Measurements from ENCODE around the gene NRAP.

DNA sequence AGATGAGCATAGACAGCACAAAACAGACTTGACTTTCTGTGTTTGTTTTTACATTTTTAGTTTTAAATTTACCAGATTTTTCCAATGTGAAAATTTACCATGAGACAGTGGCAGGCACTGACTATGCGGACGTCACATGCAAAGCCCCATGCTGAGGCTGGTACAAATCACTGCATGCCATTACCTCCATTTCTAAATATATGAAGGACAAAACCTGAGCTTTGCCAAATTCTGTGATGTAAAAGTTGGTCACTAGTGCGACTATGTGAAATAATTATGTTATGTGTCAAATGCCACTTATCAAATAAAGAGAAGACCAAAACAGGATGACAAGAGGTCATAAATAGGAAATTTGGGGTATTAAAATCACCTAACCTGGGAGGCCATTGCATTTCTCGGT is 22.1 kb downstream of the NRAP start:
- TF ChIP-seq, protein P1, sequence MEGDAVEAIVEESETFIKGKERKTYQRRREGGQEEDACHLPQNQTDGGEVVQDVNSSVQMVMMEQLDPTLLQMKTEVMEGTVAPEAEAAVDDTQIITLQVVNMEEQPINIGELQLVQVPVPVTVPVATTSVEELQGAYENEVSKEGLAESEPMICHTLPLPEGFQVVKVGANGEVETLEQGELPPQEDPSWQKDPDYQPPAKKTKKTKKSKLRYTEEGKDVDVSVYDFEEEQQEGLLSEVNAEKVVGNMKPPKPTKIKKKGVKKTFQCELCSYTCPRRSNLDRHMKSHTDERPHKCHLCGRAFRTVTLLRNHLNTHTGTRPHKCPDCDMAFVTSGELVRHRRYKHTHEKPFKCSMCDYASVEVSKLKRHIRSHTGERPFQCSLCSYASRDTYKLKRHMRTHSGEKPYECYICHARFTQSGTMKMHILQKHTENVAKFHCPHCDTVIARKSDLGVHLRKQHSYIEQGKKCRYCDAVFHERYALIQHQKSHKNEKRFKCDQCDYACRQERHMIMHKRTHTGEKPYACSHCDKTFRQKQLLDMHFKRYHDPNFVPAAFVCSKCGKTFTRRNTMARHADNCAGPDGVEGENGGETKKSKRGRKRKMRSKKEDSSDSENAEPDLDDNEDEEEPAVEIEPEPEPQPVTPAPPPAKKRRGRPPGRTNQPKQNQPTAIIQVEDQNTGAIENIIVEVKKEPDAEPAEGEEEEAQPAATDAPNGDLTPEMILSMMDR (conservative IDR thresholded peaks at IDR 0.05): no peak
- TF ChIP-seq EZH2 (IDR thresholded peaks at IDR 0.05; ENCODE audit: low read depth): no peak
